Adrenal gland (tissue), 5 donors: Measurements from ENCODE around the gene STMN1.

ENCODE experiments used
- CTCF ChIP-seq, 6 experiments: fragments of 450-650 bp in 4 of 6; fragments of 200-600 bp in 2 of 6; sonication (generic) in 1 of 6; IDR thresholded peaks; 1 replicate in 5 of 6; 2 replicates in 1 of 6; pipeline versions ENCODE4 v1.5.1 to v1.8.0; 2016 to 2021; ENCODE audit warnings: antibody characterized with exemption in 6 of 6, mild to moderate bottlenecking in 2 of 6, moderate library complexity in 1 of 6
- POLR2A ChIP-seq, 2 donors: fragments of 450-650 bp; IDR thresholded peaks; one replicate each; pipeline ENCODE4 v1.6.1; 2017; ENCODE audit warnings: antibody characterized with exemption in 2 of 2, mild to moderate bottlenecking in 2 of 2, moderate library complexity in 1 of 2
- donor health status: DM: no; HTN: no; CAD: no.

DNA sequence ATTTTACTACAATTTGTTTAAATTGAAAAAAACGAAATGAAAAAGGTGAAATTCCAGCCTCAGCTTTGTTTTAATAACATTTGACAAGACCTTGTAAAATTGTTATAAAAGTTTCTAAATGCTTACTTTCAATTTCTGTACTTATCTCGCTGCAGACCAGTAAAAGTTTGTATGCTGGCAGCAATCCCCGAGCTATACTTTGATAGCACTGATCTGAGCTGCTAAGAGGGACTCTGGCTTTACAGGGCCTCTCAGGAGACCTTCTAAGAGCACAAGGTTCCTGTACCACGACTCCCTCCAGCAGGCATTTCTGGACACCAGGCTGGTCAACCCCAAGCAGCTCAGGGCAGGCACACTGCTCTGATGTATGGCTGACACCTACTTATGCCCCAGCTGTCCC lies 13.1 kb downstream of the STMN1 start:
- TF ChIP-seq CTCF (IDR thresholded peaks at IDR 0.05) (no peak), POLR2A (IDR thresholded peaks at IDR 0.05) (no peak)
